Skin epidermis (tissue), 12 donors: Measurements from ENCODE around the gene GPC3.

Experiments used
- H3K27ac ChIP-seq, 21 experiments: fragments of 200-600 bp; sonication (generic) in 11 of 21; one replicate each; pipeline ENCODE4 v1.5.0; 2020; ENCODE audit warnings: mild to moderate bottlenecking in 3 of 21, inconsistent platforms in 2 of 21, moderate library complexity in 2 of 21
- H3K4me3 ChIP-seq, 7 experiments: fragments of 200-600 bp; sonication (generic) in 2 of 7; one replicate each; pipeline ENCODE4 v1.5.0; 2020; ENCODE audit warnings: inconsistent platforms in 2 of 7, mild to moderate bottlenecking in 2 of 7, moderate library complexity in 1 of 7

Gene GPC3

GRCh38 chrX:133676344-133677122 lies 308.9 kb downstream of the GPC3 start:
- no peak overlapping the region for H3K4me3 ChIP-seq
- H3K27ac ChIP-seq, result no peak overlapping the region

DNA sequence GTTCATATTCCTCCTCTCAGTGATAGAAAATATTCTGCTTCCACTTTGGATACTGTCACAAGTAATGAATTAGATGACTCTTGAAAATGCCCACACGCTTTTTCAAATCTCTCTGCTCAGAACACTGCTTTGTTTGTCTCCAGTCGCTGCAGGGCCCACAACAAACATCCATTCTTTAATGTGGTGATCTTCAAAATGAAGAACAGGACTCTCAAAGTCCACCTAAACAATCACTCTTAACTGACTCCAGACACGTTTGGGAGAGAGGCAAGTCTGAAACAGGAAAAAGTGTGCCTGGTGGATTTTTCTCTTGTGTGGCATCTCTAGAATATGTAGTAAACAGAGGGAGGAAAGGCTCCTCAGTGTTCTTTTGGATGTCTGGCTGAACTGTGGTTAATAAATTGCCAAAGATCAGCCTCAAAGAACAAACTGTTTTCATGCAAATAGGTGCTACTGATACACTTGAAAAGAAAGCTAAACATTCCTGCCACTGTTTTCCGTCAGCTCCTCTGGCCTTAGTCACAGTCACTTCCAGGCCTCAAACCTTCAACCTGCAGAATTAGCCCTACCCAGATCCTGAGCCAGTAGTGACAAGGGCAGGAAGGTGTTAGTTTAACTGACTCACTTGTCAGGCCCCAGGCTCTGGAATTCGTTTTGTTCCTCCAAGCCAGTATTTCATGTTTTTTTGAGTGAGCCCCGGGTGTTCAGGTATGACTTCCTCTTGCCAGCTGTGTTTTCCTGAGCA lies 310.5 kb downstream of the GPC3 start:
- H3K27ac ChIP-seq, result no peak overlapping the region

GRCh38 chrX:133670383-133670782 lies 315.0 kb downstream of the GPC3 start:
- H3K27ac ChIP-seq, result no peak overlapping the region
- H3K4me3 ChIP-seq, result no peak overlapping the region

More for the DNA sequence above, 310.5 kb downstream of the GPC3 start:
- H3K4me3 ChIP-seq, result no peak overlapping the region

DNA sequence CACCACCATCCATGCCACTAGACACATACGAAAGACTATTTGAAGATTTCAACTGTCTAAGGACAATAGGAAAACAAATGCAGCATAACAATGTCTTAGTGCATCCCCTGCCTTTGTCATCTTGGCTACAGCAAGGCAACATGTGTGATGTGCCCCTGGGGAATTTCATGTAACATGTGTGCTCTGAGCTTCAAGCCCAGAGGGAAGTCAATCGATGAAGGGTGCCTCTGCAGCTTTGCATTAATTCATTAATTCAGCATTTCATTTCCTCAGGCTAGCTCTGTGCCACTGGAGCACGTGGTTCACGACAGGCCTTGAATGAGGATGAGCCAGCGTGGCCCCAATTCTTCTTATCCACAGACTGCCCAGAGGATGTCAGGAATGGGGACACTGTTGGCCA lies 316.2 kb downstream of the GPC3 start:
- H3K27ac ChIP-seq, result no peak overlapping the region
- no peak overlapping the region for H3K4me3 ChIP-seq

DNA sequence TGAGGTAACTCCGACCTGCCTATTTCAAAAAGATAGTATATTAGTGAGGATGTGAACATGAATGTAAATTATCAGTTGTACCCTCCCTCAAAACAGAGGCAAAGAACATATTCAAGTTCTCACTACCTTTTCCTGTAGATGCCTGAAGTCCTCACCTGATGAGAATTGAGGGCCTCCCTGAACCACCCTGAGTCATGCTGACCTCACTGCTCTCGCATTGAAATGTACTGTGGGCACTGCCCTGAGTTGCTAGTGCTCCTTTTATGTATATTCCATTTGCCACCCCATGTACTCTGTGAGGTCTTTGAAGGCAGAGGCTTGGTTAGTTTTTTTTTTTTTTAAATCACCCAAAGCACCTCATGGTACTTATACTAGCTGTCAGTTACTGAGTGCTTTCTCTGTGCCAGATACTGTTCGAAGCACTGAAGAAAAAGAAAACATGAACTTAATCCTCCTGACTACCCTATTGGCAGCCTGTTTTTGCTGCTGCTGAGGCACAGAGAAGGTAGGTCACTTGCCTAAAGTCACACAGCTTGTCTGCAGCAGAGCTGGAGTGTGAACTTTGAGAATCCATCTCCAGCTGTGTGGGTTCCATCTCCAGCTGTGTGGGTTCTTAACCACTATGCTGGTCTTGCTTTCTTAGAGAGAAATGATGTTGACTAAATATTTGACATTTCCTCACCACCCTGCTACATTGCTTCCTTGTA lies 317.0 kb downstream of the GPC3 start:
- Histone ChIP-seq H3K27ac (no peak overlapping the region), H3K4me3 (no peak overlapping the region)

GRCh38 chrX:133666256-133666655 lies 319.1 kb downstream of the GPC3 start:
- no peak overlapping the region for H3K4me3 ChIP-seq
- H3K27ac ChIP-seq, result no peak overlapping the region

DNA sequence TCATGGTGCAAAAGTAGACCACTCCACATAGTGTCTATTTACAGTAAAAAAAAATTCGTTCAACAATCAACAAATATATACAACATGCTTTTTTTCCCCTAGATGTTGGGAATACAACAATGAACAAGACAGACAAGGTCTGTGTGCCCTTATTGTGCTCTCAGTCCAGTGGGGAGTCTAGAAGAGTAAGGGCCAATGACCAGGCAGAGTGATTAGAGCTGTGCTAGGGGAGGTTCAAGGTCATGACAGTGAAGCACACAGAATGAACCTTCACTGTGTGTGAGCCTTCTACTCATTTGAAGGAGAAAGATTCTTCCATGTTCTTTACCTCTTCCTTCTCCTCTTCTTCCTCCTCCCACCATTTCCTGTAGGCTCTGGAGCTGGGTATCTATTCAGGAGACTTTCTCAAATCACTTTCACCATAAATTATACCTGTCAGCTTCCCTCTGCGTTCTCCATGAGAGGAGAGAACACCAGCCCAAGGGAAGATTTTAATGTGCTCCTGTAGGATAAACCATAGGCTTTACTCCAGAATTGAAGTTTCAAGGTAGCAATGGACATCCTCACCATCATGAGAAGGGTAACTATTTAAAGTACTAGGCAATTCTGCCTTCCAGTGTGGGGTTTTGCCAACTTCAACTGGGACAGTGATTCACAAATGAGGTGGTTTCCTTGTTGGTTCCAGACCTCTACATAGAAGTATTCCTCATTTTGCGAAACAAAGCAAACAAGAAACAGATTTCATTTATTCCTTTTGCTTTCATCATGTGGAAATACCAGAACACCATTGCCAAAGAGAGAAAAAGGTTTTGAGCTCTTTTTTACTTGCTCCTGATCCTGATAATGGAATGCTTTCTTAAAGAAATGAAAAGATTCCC lies 323.2 kb downstream of the GPC3 start:
- no peak overlapping the region for H3K27ac ChIP-seq
- no peak overlapping the region for H3K4me3 ChIP-seq

GRCh38 chrX:133660281-133660680 lies 325.1 kb downstream of the GPC3 start:
- H3K4me3 ChIP-seq, result no peak overlapping the region
- H3K27ac ChIP-seq, result no peak overlapping the region

- Histone ChIP-seq H3K27ac (no peak overlapping the region), H3K4me3 (no peak overlapping the region)
Measured at GRCh38 chrX:133658293-133658911, 327.0 kb downstream of the GPC3 start.

GRCh38 chrX:133655275-133656265 lies 329.8 kb downstream of the GPC3 start:
- Histone ChIP-seq H3K4me3 (no peak overlapping the region), H3K27ac (no peak overlapping the region)

- Histone ChIP-seq H3K27ac (no peak overlapping the region), H3K4me3 (no peak overlapping the region)
Measured at GRCh38 chrX:133654811-133655210, 330.6 kb downstream of the GPC3 start.

DNA sequence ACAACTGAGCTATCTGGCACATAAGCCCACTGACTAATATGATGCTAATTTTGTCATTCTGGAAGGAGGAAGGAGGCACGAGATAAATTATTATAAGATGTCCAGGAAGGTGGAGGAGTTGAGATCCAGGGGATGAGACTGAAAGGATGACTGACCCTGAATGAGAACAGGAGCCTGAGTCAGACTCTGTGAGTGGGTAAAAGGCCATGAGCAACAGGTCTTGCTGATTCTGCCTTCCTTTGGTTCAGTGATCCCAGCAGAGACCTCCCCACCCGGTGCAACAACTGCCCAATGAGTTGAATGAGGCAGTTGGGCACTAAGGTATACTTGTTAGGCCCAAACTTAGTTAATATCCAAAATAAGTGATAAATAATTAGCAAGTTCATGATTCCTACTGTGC lies 332.0 kb downstream of the GPC3 start:
- Histone ChIP-seq H3K27ac (no peak overlapping the region), H3K4me3 (no peak overlapping the region)

- H3K27ac ChIP-seq, result no peak overlapping the region
Measured at GRCh38 chrX:133652185-133652584, 333.2 kb downstream of the GPC3 start.

GRCh38 chrX:133650239-133650638 lies 335.2 kb downstream of the GPC3 start:
- Histone ChIP-seq H3K27ac (no peak overlapping the region), H3K4me3 (no peak overlapping the region)

More at GRCh38 chrX:133652185-133652584, 333.2 kb downstream of the GPC3 start:
- no peak overlapping the region for H3K4me3 ChIP-seq

DNA sequence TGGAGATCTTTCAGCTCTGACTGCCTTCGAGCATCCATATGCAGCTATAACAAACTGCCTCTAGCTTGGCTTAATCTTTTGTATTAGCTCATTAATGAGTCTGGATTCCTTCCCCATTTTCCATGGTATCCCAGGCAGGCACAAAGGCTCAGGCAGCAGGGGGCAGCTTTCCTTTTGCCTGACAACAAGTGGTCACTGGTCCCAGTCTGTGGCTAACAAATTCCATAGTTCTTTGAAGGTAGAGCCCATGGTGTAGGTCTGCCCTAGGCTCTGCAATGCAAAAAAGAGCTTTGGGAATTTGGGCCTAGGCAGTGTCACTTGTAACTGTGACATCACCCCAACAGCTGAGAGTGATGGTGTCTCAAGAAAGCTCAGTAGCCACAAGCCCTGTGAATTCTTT lies 335.7 kb downstream of the GPC3 start:
- Histone ChIP-seq H3K4me3 (no peak overlapping the region), H3K27ac (no peak overlapping the region)

DNA sequence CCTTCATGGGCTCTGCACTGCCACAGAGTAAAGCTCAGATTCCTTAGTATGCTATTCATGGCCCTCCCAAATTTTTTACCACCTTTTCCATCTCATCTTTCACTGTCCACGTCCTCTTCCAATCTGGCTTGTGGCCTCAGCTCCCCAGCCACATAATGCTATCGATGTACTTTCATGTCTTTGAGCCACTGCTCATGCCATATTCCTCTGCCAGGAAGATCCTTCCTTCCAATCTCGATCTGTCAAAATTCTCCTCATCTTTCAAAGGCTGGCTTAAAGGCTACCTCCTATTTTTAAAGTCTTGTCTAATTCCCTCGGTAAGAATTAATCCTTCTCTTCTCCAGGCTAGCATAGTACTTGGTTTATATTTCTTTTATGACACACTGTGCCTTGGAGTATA lies 336.8 kb downstream of the GPC3 start:
- H3K27ac ChIP-seq, result no peak overlapping the region

GRCh38 chrX:133646719-133647116 lies 338.7 kb downstream of the GPC3 start:
- no peak overlapping the region for H3K4me3 ChIP-seq
- peak overlapping the region in 1 of 21 experiments; percentile 37 for H3K27ac ChIP-seq

More for the DNA sequence above, 336.8 kb downstream of the GPC3 start:
- no peak overlapping the region for H3K4me3 ChIP-seq
